WI38 (cell line): ENCODE measurements around the gene REXO1.

Experiments used
- H3K4me3 ChIP-seq: 2 replicates; pipeline ENCODE4 v1.5.1; 2011; ENCODE audit warnings: low read depth, mild to moderate bottlenecking, control low read depth, low read length
- TF ChIP-seq, protein P1 (sequence below): IDR thresholded peaks from 2 replicates; pipeline ENCODE4 v1.5.1; 2012; ENCODE audit warnings: low read depth, mild to moderate bottlenecking, control low read depth, low read length

REXO1 gene

DNA sequence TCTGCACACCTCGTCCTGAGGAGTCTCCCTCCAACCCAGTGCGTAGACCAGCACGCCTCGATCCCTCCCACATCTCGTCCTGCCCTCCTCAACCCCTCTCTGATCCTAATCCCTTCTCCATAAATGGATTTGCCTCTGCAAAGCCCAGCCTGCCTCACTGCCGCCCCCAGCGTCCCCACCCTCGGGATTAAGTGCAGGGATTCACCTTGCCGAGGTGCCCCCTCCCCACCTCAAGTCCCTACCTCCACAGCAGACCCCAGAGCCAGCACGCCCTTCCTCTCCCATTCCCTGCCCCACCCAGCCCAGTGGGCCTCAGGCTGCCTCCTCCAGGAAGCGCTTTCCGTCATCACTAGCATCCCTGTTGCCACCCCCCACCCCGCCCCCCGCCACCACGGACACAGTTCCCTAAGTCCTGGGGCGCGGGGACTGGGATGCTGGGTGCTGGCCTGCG is 11.1 kb upstream of the REXO1 start:
- TF ChIP-seq, protein P1, sequence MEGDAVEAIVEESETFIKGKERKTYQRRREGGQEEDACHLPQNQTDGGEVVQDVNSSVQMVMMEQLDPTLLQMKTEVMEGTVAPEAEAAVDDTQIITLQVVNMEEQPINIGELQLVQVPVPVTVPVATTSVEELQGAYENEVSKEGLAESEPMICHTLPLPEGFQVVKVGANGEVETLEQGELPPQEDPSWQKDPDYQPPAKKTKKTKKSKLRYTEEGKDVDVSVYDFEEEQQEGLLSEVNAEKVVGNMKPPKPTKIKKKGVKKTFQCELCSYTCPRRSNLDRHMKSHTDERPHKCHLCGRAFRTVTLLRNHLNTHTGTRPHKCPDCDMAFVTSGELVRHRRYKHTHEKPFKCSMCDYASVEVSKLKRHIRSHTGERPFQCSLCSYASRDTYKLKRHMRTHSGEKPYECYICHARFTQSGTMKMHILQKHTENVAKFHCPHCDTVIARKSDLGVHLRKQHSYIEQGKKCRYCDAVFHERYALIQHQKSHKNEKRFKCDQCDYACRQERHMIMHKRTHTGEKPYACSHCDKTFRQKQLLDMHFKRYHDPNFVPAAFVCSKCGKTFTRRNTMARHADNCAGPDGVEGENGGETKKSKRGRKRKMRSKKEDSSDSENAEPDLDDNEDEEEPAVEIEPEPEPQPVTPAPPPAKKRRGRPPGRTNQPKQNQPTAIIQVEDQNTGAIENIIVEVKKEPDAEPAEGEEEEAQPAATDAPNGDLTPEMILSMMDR = no peak
- H3K4me3 ChIP-seq = no peak overlapping the region

DNA sequence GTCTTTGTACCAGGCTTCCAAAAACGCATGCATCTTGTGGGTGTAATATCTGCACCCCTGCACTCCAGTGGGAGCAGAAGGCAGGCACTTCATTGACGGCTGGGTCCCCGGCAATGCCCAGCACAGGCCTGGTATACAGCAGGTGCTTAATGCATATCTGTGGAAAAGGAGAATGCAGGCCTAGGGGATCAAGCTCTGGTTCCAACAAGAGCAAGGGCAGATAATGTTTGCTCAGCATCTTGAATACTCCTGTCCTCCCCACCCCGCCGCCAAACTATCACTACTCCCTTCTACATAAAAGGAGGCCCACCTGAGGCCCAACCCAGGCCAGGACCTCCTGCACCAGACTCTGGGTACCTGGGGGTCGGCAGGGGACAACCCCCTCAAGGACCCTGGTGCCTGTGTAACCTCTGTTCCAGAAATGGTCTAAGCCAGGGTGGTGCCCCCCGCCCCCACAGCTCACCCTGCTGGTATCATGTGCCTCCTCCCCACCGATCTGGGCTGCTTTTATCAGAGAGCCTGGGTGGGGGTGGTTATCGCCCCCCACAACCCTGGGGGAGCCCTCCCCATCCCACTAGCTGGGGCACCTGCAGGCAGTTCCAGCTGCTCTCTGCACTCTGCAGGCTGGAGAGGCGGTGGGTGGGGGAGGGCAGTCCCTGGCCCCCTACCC is 10.3 kb upstream of the REXO1 start:
- no peak overlapping the region for H3K4me3 ChIP-seq
- TF ChIP-seq, protein P1 = no peak

DNA sequence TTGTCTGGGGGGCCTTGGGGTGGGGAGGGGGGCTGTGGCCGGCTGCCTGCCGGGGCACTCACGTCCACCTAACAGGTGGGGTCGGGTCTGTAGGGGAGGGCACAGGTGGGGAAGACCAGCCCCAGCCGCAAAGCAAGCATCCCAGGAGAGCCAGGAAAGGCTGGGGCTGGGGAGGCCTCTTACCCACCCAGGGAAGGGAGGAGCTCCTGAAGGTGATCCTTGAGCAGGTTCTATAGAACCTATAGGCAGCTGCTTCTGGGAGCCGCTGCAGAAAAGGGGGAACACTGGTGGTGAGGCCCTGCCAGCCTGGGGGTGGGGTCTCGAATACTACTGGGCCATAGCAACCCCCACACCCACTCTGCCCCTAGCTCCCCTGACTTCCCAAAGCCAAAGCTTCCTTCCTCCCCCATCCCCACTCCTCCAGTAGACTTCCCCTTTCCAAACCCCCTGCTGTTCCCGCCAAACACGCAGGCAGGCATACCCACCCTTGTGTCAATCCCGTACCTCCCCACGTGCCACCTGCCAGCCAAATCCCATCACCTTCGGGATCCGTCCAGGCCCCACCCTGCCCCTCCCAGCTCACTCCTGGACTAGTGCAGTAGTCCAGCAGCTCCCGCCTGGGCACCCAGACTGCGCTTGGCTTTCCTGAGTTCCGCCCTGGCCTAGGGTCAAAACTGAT is 9.5 kb upstream of the REXO1 start:
- H3K4me3 ChIP-seq = peak overlapping the region; percentile 50
- TF ChIP-seq, protein P1 = no peak

DNA sequence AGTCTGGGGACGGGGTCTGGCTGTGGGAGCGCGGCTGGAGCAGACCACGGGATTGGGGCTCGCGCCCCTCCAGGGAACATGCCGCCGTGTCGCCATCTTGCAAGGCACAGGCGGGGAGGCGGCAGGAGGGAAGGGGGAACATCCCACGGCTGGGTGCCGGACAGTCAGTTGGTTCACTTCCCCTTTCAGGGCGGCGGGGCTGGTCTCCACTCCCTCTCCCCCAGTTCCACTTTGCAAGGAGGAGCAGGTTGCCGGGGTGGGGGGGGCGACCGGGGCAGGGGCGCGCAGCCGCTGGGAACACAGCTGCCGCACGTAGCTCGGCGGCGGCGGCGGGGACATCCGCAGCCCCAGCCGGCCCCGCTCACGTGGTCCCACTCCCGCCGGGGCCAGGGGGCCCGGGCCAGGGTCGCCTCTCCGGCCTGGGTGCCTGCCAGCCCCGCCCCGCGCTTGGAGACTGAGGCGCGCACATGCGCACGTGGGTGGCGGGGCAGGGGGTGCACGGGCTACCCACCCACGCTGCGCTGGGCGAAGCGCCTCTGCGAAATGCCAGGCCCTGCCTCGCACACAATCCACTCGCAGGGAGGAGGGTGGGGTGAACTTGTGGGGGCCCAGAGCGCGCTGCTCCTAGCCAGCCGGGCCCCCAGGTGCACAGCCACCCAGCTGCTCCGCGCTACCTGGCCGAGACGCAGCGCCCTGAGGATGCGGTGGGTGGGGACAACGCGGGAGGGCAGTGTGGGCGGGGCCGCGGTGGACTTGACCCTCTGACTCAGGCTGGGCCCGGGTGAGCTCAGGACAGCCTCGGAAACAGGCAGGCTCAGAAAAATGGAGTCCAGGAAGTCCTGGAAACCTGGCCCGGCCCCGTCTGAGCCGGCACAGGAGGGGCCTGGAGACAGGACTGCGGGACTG is 8.7 kb upstream of the REXO1 start:
- H3K4me3 ChIP-seq = peak overlapping the region; percentile 50
- TF ChIP-seq, protein P1 = no peak

DNA sequence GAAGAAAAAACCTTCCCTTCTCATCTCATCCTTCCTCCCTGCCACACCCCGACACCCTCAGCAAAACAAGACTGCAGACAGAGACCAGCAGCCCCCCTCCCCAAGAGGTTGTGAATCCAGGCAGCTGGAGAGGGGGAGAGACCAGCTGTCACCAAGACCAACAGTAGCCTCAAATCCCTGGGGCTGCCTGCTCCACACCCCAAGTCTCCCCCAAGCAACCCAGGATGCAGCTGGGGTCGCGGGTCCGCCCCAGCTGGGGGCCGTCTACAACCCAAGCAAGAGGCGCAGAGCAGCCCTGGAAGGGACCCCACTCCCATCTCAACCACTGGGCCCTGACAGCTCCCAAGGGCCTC is 8.0 kb upstream of the REXO1 start:
- TF ChIP-seq, protein P1 = no peak
- peak overlapping the region; percentile 29 for H3K4me3 ChIP-seq

DNA sequence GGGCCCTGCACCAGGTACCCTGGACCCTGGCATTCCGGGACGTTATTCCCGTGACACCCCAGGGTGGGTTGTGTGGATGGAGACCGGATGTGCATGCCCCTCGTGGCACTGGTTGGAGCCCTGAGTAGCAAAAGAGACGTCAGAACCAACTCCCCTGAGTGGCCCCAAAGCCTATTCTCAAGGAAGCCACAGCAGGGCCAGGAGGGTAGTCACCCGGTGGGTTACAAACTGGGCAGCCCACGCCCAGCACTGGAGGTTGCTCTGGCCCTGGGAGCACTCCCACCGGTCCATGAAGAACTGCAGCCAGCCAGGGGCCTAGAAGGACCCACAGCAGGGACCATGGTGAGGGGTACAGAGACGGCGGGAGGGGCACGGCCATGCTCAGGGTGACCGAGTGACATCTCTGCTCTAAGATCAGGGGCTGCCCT is 7.6 kb upstream of the REXO1 start:
- TF ChIP-seq, protein P1 = no peak
- H3K4me3 ChIP-seq = peak overlapping the region; percentile 52
